Body of pancreas (tissue), 4 donors: Measurements from ENCODE around the gene RGS11.

Experiments
- POLR2A ChIP-seq, 3 donors: fragments of 450-650 bp; IDR thresholded peaks; one replicate each; pipeline ENCODE4 v1.6.1; 2016; ENCODE audit warnings: antibody characterized with exemption in 3 of 3, mild to moderate bottlenecking in 2 of 3
- TF ChIP-seq, protein P1 (sequence below), 7 experiments: fragments of 450-650 bp in 4 of 7; fragments of 200-600 bp in 3 of 7; sonication (generic) in 3 of 7; IDR thresholded peaks; one replicate each; pipeline ENCODE4 v1.5.1; 2016 to 2019; ENCODE audit warnings: antibody characterized with exemption in 7 of 7

DNA sequence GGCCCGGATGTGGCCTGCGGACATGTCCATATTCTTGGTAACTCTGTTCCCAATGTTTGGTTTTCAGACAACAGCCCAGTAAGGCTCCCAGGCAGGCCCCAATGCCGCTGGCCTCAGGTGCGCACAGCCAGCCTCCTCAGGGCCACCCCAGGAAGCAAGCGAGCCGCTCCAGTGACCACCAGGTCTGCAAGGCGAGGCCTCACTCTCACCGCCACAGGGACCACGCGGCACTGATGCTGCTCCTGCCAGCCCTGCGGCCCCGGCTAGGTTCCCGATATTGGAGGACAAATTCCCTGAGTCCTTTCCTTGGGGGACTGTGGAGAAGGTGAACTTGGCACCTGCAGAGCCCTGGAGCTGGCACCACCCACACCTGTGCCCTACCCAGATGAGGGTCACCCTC is 26.2 kb upstream of the RGS11 start:
- no peak for TF ChIP-seq POLR2A (IDR thresholded peaks at IDR 0.05)
- TF ChIP-seq, protein P1, sequence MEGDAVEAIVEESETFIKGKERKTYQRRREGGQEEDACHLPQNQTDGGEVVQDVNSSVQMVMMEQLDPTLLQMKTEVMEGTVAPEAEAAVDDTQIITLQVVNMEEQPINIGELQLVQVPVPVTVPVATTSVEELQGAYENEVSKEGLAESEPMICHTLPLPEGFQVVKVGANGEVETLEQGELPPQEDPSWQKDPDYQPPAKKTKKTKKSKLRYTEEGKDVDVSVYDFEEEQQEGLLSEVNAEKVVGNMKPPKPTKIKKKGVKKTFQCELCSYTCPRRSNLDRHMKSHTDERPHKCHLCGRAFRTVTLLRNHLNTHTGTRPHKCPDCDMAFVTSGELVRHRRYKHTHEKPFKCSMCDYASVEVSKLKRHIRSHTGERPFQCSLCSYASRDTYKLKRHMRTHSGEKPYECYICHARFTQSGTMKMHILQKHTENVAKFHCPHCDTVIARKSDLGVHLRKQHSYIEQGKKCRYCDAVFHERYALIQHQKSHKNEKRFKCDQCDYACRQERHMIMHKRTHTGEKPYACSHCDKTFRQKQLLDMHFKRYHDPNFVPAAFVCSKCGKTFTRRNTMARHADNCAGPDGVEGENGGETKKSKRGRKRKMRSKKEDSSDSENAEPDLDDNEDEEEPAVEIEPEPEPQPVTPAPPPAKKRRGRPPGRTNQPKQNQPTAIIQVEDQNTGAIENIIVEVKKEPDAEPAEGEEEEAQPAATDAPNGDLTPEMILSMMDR (IDR thresholded peaks at IDR 0.05) = no peak
